ENCODE data around the gene RASSF1.

GRCh38 chr3:50336452-50337174, 4.0 kb downstream of the RASSF1 start:
- TF ChIP-seq RAD21 (IDR thresholded peaks at IDR 0.05; ENCODE audit: low read length) (no peak), CTCF (conservative IDR thresholded peaks at IDR 0.05; ENCODE audit: low read depth, low read length) (no peak)

All from IMR-90 (cell line).